Esophagus muscularis mucosa (tissue), 4 donors: Measurements from ENCODE around the gene AFF2. TPM values are rescaled to one million over a fixed set of nuclear protein-coding genes. Genes with fewer than 3 reads are reported as not detected.

Experiments used
- DNase-seq: peaks from one replicate; pipeline ENCODE4 v3.0.0-alpha.2; 2017; ENCODE audit errors: extremely low spot score
- H3K27ac ChIP-seq, 4 donors: fragments of 200-600 bp; sonication (generic); replicated peaks in 1 of 4; 1 replicate in 3 of 4; 2 replicates in 1 of 4; pipeline ENCODE4 v1.5.1; 2016 to 2019; ENCODE audit warnings: mild to moderate bottlenecking in 1 of 4
- H3K27me3 ChIP-seq, 4 donors: fragments of 200-600 bp; sonication (generic); one replicate each; pipeline versions ENCODE4 v1.5.1 to v1.6.0; 2016 to 2019
- H3K36me3 ChIP-seq, 4 donors: fragments of 200-600 bp; sonication (generic); one replicate each; pipeline ENCODE4 v1.5.1; 2016 to 2019
- H3K4me1 ChIP-seq, 4 donors: fragments of 200-600 bp; sonication (generic); one replicate each; pipeline ENCODE4 v1.5.1; 2016 to 2019
- H3K4me3 ChIP-seq, 4 donors: fragments of 200-600 bp; sonication (generic); 1 replicate in 2 of 4; 2 replicates in 2 of 4; pipeline ENCODE4 v1.5.1; 2016 to 2019; ENCODE audit warnings: mild to moderate bottlenecking in 4 of 4, moderate library complexity in 1 of 4
- H3K9me3 ChIP-seq, 4 donors: fragments of 200-600 bp; sonication (generic); 1 replicate in 3 of 4; 2 replicates in 1 of 4; pipeline ENCODE4 v1.5.1; 2016 to 2019
- CTCF ChIP-seq, 3 experiments: fragments of 200-600 bp in 2 of 3; fragments of 450-650 bp in 1 of 3; sonication (generic) in 2 of 3; IDR thresholded peaks; one replicate each; pipeline ENCODE4 v1.5.1; 2017 to 2019; ENCODE audit warnings: antibody characterized with exemption in 3 of 3, mild to moderate bottlenecking in 2 of 3, moderate library complexity in 1 of 3
- EP300 ChIP-seq: sonication (generic); formaldehyde crosslinking; IDR thresholded peaks from one replicate; pipeline ENCODE4 v1.6.1; 2017; ENCODE audit warnings: antibody characterized with exemption
- POLR2A ChIP-seq: fragments of 450-650 bp; IDR thresholded peaks from one replicate; pipeline ENCODE4 v1.6.1; 2017; ENCODE audit warnings: antibody characterized with exemption, moderate library complexity, mild to moderate bottlenecking, low read depth
- POLR2AphosphoS5 ChIP-seq, 2 donors: sonication (generic); formaldehyde crosslinking; IDR thresholded peaks; one replicate each; pipeline ENCODE4 v1.6.1; 2017; ENCODE audit warnings: antibody characterized with exemption in 2 of 2
- WGBS: methylation state at CpG from one replicate; pipeline ENCODE4 v1.1.5; 2018; 5-methylcytosine and 5-hydroxymethylcytosine counted together
- intact Hi-C: fragments of 100-400 bp; cut with DNase I; formaldehyde crosslinking; loops from one replicate; pipeline ENCODE4 v1.15.1; 2023
- total RNA-seq, 4 donors: library from RNA; depleted of rRNA; stranded (reverse); fragments of >200 nt; gene quantifications; one replicate each; pipeline versions ENCODE4 v1.1.0 to v1.2.1, GENCODE V29; 2016

AFF2 gene
- total RNA-seq, 4 donors from 2014 or later = 3.8 to 10.8 (median 6.8) TPM

- TF ChIP-seq POLR2A (no peak), CTCF (IDR thresholded peaks at IDR 0.05) (no peak), EP300 (no peak)
- Histone ChIP-seq H3K27ac (no peak overlapping the region), H3K4me1 (no peaks in the 10 kb centered on the region), H3K36me3 (no peaks in the 10 kb centered on the region), H3K4me3 (no peak overlapping the region), H3K27me3 (no peaks in the 10 kb centered on the region), H3K9me3 (no peaks in the 10 kb centered on the region)
- WGBS = 84% methylated on average over 4 of the region's 4 CpGs
- DNase-seq = no peak
- intact Hi-C loops = no loop called here
These were observed 26.4 kb upstream of the AFF2 start for GRCh38 chrX:148474030-148474429.

GRCh38 chrX:148492057-148492456 lies 8.4 kb upstream of the AFF2 start:
- 73% methylated on average over 2 of the region's 2 CpGs for WGBS
- Histone ChIP-seq H3K27ac (no peak overlapping the region), H3K4me3 (no peak overlapping the region), H3K9me3 (no peaks in the 10 kb centered on the region), H3K27me3 (peaks cover 0 to 3% (median 0%) of the 10 kb centered on the region in 4 donors), H3K36me3 (no peaks in the 10 kb centered on the region), H3K4me1 (no peaks in the 10 kb centered on the region)
- no peak for DNase-seq
- intact Hi-C loops = no loop called here
- TF ChIP-seq POLR2AphosphoS5 (IDR thresholded peaks at IDR 0.05) (no peak), POLR2A (no peak), CTCF (IDR thresholded peaks at IDR 0.05) (no peak), EP300 (no peak)

GRCh38 chrX:148495176-148495575 lies 5.2 kb upstream of the AFF2 start:
- WGBS = 62% methylated on average over 3 of the region's 3 CpGs
- Histone ChIP-seq H3K27ac (no peak overlapping the region), H3K4me1 (peaks cover 0 to 4% (median under 1%) of the 10 kb centered on the region in 4 donors), H3K9me3 (no peaks in the 10 kb centered on the region), H3K4me3 (no peak overlapping the region), H3K27me3 (peaks cover 0 to 4% (median 2%) of the 10 kb centered on the region in 4 donors), H3K36me3 (no peaks in the 10 kb centered on the region)
- no peak for DNase-seq
- intact Hi-C loops = no loop called here
- TF ChIP-seq POLR2AphosphoS5 (IDR thresholded peaks at IDR 0.05) = no peak
- no peak for TF ChIP-seq POLR2A
- TF ChIP-seq CTCF (IDR thresholded peaks at IDR 0.05) = no peak
- no peak for TF ChIP-seq EP300

- H3K27ac ChIP-seq = no peak overlapping the region
- no peaks in the 10 kb centered on the region for H3K9me3 ChIP-seq
- 66% methylated on average over 3 of the region's 3 CpGs for WGBS
- TF ChIP-seq POLR2AphosphoS5 (IDR thresholded peaks at IDR 0.05) (no peak), POLR2A (no peak), EP300 (no peak), CTCF (IDR thresholded peaks at IDR 0.05) (no peak)
- intact Hi-C loops = no loop called here
- no peak overlapping the region for H3K4me3 ChIP-seq
- peaks cover 9 to 16% (median 11%) of the 10 kb centered on the region in 4 donors for H3K4me1 ChIP-seq
- no peak for DNase-seq
- peaks cover 0 to 25% (median 6%) of the 10 kb centered on the region in 4 donors for H3K27me3 ChIP-seq
- H3K36me3 ChIP-seq = no peaks in the 10 kb centered on the region
These were observed 2.4 kb upstream of the AFF2 start for GRCh38 chrX:148498067-148498466.
